ENCODE measurements around the gene NDFIP2. TPM values are rescaled to one million over a fixed set of nuclear protein-coding genes. Genes with fewer than 3 reads are reported as not detected.

The NDFIP2 gene
- polyA plus RNA-seq, 1 donor (not counting 4 experiments of a cell fraction or from before 2014, with no cell fraction given) = 244 TPM

GRCh38 chr13:79468402-79468801, 12.6 kb upstream of the NDFIP2 start:
- Histone ChIP-seq H3K4me3 (ENCODE audit: control insufficient read depth in 2 of 3, extremely low read depth in 1 of 3, insufficient read depth in 2 of 3, low read depth in 1 of 3, low read length in 3 of 3) (no peak overlapping the region), H3K9ac (ENCODE audit: control insufficient read depth, extremely low read depth, insufficient read depth, low read length) (no peak overlapping the region), H2AFZ (ENCODE audit: control insufficient read depth, low read length) (no peak overlapping the region), H3K9me1 (ENCODE audit: control insufficient read depth, extremely low read depth, insufficient read depth, low read length) (no peaks in the 10 kb centered on the region), H3K4me2 (ENCODE audit: control insufficient read depth, extremely low read depth, insufficient read depth, low read depth, low read length) (no peak overlapping the region), H3K9me3 (ENCODE audit: control insufficient read depth, low read depth, low read length) (no peaks in the 10 kb centered on the region), H4K20me1 (ENCODE audit: control insufficient read depth, extremely low read depth, insufficient read depth, low read length) (no peaks in the 10 kb centered on the region), H3K79me2 (ENCODE audit: control insufficient read depth, insufficient read depth, low read length) (no peaks in the 10 kb centered on the region), H3K27ac (ENCODE audit: control insufficient read depth, insufficient read depth, low read length) (no peak overlapping the region), H3K36me3 (ENCODE audit: control insufficient read depth in 2 of 2, extremely low read depth in 1 of 2, insufficient read depth in 2 of 2, low read length in 2 of 2) (no peaks in the 10 kb centered on the region), H3K4me1 (ENCODE audit: control insufficient read depth, extremely low read depth, insufficient read depth, low read length) (no peaks in the 10 kb centered on the region), H3K27me3 (ENCODE audit: control insufficient read depth, extremely low read depth, insufficient read depth, low read length) (no peaks in the 10 kb centered on the region)
- FAIRE-seq (no peak), DNase-seq (ENCODE audit: low read depth, low spot score) (no peak)
- TF ChIP-seq CTCF (optimal IDR thresholded peaks at IDR 0.05 in 1 of 3, IDR thresholded peaks at IDR 0.05 in 1 of 3, conservative IDR thresholded peaks at IDR 0.05 in 1 of 3; ENCODE audit: extremely low read depth in 1 of 3, insufficient read depth in 2 of 3, low read length in 3 of 3) (no peak), EZH2 (IDR thresholded peaks at IDR 0.05; ENCODE audit: low read length) (no peak)
- dilution Hi-C loops (cut with MboI; ENCODE audit: extremely low pct_ligation_motif_present, low sequenced_read_pairs) = no loop called here

DNA sequence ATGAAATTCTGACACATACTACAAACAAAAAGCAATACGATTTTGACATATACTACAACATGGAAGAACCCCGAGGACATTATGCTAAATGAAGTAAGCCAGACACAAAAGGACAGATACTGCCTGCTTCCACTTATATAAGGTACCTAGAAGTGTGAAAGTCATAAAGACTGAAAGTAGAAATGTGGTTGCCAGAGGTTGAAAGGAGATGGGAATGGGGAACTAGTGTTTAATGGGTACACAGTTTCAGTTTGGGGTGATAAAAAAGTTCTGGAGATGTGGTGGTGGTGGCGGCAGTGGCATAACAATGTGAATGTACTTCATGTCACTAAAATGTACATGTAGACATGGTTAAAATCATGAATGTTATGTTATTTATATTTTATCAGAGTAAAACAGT, 12.1 kb upstream of the NDFIP2 start:
- no peak overlapping the region for H3K9ac ChIP-seq (ENCODE audit: control insufficient read depth, extremely low read depth, insufficient read depth, low read length)
- H3K27me3 ChIP-seq (ENCODE audit: control insufficient read depth, extremely low read depth, insufficient read depth, low read length) = no peaks in the 10 kb centered on the region
- no peaks in the 10 kb centered on the region for H3K9me1 ChIP-seq (ENCODE audit: control insufficient read depth, extremely low read depth, insufficient read depth, low read length)
- FAIRE-seq = no peak
- H2AFZ ChIP-seq (ENCODE audit: control insufficient read depth, low read length) = no peak overlapping the region
- dilution Hi-C loops (cut with MboI; ENCODE audit: extremely low pct_ligation_motif_present, low sequenced_read_pairs) = no loop called here
- no peak overlapping the region for H3K27ac ChIP-seq (ENCODE audit: control insufficient read depth, insufficient read depth, low read length)
- H3K79me2 ChIP-seq (ENCODE audit: control insufficient read depth, insufficient read depth, low read length) = no peaks in the 10 kb centered on the region
- H3K4me2 ChIP-seq (ENCODE audit: control insufficient read depth, extremely low read depth, insufficient read depth, low read depth, low read length) = no peak overlapping the region
- H3K9me3 ChIP-seq (ENCODE audit: control insufficient read depth, low read depth, low read length) = no peaks in the 10 kb centered on the region
- no peaks in the 10 kb centered on the region for H4K20me1 ChIP-seq (ENCODE audit: control insufficient read depth, extremely low read depth, insufficient read depth, low read length)
- DNase-seq (ENCODE audit: low read depth, low spot score) = no peak
- TF ChIP-seq CTCF (optimal IDR thresholded peaks at IDR 0.05 in 1 of 3, IDR thresholded peaks at IDR 0.05 in 1 of 3, conservative IDR thresholded peaks at IDR 0.05 in 1 of 3; ENCODE audit: extremely low read depth in 1 of 3, insufficient read depth in 2 of 3, low read length in 3 of 3) = no peak
- TF ChIP-seq EZH2 (IDR thresholded peaks at IDR 0.05; ENCODE audit: low read length) = no peak
- no peaks in the 10 kb centered on the region for H3K4me1 ChIP-seq (ENCODE audit: control insufficient read depth, extremely low read depth, insufficient read depth, low read length)
- H3K36me3 ChIP-seq (ENCODE audit: control insufficient read depth in 2 of 2, extremely low read depth in 1 of 2, insufficient read depth in 2 of 2, low read length in 2 of 2) = no peaks in the 10 kb centered on the region
- no peak overlapping the region for H3K4me3 ChIP-seq (ENCODE audit: control insufficient read depth in 2 of 3, extremely low read depth in 1 of 3, insufficient read depth in 2 of 3, low read depth in 1 of 3, low read length in 3 of 3)
